Measurements from ENCODE around the gene OR56A3.
A peak's percentile ranks its signal among the peaks of the same experiment; 100 is the strongest.

OR56A3 gene

DNA sequence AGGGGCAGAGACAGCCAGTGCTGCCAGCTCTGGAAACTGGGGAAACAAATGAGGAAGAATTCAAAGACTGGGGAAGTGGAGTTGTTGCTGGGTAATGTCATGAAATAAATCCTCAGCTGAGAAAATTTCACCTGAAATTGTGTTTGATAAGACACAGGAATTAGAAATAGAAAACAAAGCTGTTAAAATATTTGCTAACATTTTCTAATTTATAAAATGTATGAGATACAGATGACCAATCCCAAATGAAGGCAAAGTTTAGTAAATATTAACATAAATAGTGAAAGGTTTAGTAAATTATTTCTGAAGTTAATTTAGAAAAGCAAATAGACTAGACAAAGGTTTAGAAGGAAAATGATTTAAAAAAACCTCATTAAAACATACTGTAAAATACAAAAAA, 26.3 kb downstream of the OR56A3 start, which contains the start of gene OR56A5:
Gene OR56A5 (minus strand): TSS at position 101 of the 400 bp plus-strand sequence. CDS start 0 bp downstream, at position 101.
- TF ChIP-seq, protein P1, sequence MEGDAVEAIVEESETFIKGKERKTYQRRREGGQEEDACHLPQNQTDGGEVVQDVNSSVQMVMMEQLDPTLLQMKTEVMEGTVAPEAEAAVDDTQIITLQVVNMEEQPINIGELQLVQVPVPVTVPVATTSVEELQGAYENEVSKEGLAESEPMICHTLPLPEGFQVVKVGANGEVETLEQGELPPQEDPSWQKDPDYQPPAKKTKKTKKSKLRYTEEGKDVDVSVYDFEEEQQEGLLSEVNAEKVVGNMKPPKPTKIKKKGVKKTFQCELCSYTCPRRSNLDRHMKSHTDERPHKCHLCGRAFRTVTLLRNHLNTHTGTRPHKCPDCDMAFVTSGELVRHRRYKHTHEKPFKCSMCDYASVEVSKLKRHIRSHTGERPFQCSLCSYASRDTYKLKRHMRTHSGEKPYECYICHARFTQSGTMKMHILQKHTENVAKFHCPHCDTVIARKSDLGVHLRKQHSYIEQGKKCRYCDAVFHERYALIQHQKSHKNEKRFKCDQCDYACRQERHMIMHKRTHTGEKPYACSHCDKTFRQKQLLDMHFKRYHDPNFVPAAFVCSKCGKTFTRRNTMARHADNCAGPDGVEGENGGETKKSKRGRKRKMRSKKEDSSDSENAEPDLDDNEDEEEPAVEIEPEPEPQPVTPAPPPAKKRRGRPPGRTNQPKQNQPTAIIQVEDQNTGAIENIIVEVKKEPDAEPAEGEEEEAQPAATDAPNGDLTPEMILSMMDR (IDR thresholded peaks at IDR 0.05), result no peak
- no peak within 1 kb of the TSS for H3K27ac ChIP-seq

DNA sequence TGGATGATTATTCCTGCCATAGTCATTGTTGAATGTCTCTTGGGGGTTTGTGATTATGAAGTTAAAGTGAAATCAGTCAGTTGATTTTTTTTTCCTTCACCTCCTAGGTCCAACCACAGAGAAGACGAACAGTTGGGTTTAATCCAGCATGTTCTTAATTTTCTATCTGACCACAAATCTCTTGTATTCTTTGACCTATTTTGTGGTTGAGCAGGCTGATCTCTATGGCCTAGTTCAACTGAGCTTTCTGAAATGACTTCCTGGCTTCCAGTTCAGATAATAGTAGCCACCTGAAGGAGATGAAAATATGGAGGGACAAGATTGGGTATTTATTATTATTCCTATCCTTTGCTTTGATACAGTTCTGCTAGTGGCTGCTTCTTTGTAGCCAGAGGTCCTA, 31.5 kb downstream of the OR56A3 start:
- no peak overlapping the region for H3K27ac ChIP-seq
- no peak for TF ChIP-seq ZFX (IDR thresholded peaks at IDR 0.05; ENCODE audit: borderline replicate concordance)
- TF ChIP-seq, protein P1 (IDR thresholded peaks at IDR 0.05), result no peak

DNA sequence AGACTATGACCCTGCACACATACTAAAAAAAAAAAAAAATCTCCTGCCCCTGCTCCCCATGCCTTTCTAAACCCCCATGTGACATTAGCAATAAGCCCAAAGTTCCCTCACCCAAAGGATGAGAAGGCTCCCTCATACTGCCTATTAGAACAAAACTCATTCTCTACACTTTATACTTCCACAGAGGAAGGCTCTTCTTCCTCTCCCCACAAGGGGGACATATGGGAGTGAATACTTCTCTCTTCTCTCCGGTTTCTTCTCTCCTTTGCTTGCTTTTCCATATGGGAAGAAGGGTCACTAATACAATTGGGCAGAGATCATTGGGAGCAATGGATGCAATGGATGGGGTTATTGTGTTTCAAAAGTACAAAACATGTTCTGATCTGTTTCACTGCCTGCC, 41.4 kb downstream of the OR56A3 start:
- H3K27ac ChIP-seq, result no peak overlapping the region
- TF ChIP-seq ZFX (IDR thresholded peaks at IDR 0.05; ENCODE audit: borderline replicate concordance), result no peak
- TF ChIP-seq, protein P1 (IDR thresholded peaks at IDR 0.05), result no peak

DNA sequence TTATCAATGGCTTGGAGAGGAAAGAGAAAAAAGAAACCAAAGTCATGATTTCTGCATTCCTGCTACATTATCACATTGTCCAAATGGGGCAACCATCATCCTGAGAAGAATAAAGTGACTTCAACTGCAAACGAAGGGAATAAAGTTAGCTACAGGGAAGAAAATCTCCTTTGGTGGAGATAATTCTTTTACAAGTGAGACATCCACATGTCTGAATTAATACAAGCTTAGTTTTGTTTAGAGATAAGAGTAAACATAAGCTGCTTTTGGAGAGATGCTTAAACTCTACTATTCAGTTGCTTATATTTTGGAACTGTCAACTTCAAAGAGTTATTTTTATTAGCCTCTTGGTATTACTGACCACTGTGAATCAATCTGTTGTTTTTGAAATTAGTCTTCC, 44.8 kb downstream of the OR56A3 start, which contains the start of gene OR52L1:
Gene OR52L1 (minus strand): TSS at position 101 of the 400 bp plus-strand sequence. CDS start 55 bp downstream, at position 46.
- no peak within 1 kb of the TSS for H3K27ac ChIP-seq
- TF ChIP-seq, protein P1 (IDR thresholded peaks at IDR 0.05), result no peak
- TF ChIP-seq ZFX (IDR thresholded peaks at IDR 0.05; ENCODE audit: borderline replicate concordance), result no peak

DNA sequence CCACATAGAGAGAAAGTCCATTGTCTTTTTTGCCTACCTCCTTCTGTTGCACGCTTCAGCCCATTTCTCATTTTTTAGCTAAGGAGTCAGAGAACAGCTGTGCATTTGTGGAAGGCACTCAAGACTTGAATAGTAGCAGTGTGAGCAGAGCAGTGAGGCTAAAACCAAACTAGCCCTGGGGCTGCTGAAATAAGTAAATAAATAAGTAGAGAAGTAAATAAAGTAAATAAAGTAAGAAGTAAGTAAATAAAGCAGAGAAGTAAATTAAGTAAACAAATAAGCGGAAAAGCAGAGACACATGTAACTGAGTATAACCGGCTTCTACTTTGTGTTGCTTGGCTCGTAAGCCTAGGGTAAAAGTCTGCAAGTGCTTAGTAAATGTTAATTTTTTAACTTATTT, 47.2 kb downstream of the OR56A3 start:
- no peak overlapping the region for H3K27ac ChIP-seq
- TF ChIP-seq, protein P1 (IDR thresholded peaks at IDR 0.05), result no peak
- no peak for TF ChIP-seq ZFX (IDR thresholded peaks at IDR 0.05; ENCODE audit: borderline replicate concordance)

DNA sequence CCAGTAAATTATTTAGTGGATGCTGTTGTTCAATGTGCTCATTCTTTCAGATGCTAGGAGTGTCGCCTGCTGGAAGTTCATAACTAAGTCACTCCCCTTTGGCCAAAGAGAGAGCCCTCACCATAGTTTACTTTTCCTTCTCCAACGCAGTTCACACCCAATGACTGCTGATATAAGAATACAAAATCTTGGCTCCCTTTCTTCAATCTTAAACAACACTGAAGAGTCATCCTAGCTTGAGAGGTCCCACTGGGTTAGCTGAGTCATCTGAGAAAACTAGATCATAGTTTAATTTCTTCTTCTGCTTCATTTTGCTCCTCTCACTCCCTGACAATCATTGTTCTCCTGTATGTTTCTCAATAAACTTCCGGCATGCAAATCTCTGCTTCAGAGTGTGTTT, 50.1 kb downstream of the OR56A3 start:
- H3K27ac ChIP-seq, result no peak overlapping the region
- TF ChIP-seq ZFX (IDR thresholded peaks at IDR 0.05; ENCODE audit: borderline replicate concordance), result no peak

DNA sequence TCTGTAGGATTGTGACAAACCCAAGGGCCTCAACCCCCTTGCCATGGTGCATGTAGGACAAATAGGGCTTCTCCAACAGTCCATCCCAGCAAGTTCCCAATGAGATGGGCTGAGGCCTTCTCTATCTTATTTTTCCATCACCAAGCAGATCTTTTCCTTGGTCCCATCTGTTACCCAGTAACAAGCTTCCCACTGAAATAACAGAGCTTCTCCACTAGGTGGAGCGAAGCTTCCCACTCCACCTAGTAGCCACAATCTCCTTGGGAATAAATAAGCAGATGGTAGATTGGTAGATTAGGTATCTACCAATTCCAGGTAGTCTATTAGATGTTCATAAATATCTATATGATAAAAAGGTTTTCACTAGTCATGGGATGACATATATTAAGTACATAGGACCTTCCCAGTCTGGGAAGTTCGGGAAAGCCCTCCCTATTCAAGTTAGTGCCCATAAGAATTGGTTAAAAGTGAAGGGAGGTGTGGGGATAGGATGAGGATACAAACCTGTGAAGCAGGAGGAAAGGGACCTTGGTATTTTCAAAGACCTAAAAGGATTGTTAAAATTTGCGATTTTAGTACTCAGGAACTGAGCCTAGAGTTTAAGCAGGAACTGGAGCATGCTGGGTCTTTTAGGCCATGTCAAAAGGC, 50.7 kb downstream of the OR56A3 start:
- H3K27ac ChIP-seq, result no peak overlapping the region
- TF ChIP-seq, protein P1 (IDR thresholded peaks at IDR 0.05), result peak; percentile 79
- no peak for TF ChIP-seq ZFX (IDR thresholded peaks at IDR 0.05; ENCODE audit: borderline replicate concordance)

DNA sequence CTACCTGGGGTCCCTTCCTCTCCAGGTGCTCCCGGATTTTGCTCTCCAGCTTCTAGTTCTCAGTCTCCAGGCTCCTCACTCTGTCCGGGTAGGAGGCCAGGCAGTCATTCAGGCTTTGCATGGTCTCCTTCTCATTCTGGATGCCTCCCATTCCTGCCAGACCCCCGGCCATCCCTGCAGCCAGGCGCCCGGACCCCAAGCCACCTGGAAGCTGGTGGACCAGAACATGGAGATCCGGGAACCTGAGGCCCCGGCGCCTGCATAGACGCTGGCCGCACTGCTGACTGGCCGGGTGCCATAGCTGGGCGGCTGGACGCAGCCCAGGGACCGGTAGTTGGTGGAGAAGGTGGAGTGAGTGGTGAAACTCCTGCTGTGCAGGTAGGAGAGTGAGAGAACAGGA, 52.7 kb downstream of the OR56A3 start:
- no peak for TF ChIP-seq ZFX (IDR thresholded peaks at IDR 0.05; ENCODE audit: borderline replicate concordance)
- TF ChIP-seq, protein P1 (IDR thresholded peaks at IDR 0.05), result no peak
- H3K27ac ChIP-seq, result no peak overlapping the region
